ENCODE results near the gene INHA. TPM values are rescaled to one million over a fixed set of nuclear protein-coding genes. Genes with fewer than 3 reads are reported as not detected.

Gene INHA
- total and polyA plus RNA-seq, 2 donors, result 0.49 TPM; not detected in 1

DNA sequence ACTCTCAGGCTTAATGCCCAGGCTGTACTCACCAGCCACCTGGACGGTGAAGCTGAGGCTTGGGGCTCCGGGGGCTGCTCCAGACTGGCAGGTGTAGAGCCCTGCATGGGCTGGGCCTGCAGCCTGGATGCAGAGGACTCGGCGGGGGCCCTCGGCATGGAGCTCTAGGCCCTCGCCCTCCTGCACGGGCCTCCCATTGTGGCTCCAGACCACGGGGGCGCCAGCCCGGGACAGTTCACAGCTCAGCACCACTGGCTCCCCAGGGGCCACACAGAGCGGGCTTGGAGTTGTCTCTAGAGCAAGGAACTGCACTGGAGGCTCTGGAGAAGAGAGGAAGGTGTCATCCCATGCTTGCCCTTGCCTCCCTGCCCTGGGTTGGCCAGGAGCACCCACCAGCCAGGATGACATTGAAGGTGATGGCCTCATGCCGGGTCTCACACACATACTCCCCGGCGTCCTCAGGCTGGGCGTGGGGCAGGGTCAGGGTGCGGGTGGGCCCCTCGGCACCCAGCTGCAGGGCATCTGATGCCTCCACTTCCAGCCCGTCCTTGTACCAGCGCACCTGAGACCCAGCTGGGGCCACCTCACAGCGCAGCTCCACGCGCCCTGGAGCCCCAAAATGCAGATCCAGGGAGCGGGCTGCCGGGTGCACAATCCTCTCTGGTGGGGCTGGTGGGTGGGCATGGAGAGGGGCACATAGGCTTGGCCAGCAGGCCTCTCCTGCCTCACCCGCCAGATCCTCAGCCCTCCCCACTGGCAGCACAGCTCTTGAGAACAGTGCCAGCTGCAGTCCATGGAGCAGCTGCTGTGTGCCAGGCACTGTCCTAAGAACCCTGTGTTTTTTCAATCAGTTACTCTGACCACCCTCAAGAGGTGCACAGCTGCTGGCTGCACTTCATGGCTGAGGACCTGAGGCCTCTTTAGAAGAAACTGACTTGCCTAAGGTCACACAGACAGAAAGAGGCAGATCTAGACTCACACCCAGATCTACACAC lies 14.0 kb upstream of the INHA start:
- H3K4me1 ChIP-seq (ENCODE audit: insufficient read depth), result no peaks in the 10 kb centered on the region
- H3K4me3 ChIP-seq (ENCODE audit: low read depth, low read length), result no peak overlapping the region
- 96% methylated on average over 25 of the region's 25 CpGs for WGBS
- no peak for DNase-seq (ENCODE audit: extremely low spot score)
- H3K27ac ChIP-seq (ENCODE audit: low read depth), result no peak overlapping the region
- no peaks in the 10 kb centered on the region for H3K36me3 ChIP-seq (ENCODE audit: insufficient read depth)

DNA sequence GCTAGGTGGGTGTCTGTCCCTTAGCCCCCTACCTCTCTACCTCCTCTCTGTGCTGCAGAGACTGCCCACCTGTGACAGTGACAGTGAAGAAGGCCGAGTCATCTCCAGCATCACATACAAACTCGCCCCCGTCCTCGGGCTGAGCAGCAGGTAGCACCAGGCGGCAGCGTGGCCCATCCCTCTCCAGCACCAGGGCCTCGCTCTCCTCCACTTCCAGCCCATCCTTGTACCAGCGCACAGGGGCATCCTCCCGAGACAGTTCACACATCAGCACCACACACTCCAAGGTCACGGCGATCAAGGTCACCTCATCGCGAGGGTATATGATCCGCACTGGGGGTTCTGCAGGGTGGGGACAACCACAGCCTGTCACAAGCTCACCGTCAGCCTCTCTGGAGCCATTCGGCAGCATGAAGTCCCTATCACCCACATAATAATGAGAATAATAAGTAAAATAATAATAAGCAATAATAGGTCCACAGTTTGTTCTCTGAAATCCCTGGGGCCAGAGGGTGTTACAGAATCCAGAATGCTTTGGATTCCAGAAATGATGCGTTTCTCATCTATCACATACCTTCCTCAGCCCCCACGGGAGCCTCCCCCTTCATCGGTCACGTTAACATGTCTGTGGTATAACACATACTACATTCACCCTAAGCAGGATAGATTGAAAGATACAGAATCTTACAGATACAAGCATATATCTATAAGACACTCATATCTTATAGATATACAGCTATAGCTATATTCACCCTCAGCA lies 12.8 kb upstream of the INHA start:
- no peak overlapping the region for H3K4me3 ChIP-seq (ENCODE audit: low read depth, low read length)
- no peaks in the 10 kb centered on the region for H3K4me1 ChIP-seq (ENCODE audit: insufficient read depth)
- 94% methylated on average over 20 of the region's 20 CpGs for WGBS
- H3K36me3 ChIP-seq (ENCODE audit: insufficient read depth), result no peaks in the 10 kb centered on the region
- H3K27ac ChIP-seq (ENCODE audit: low read depth), result no peak overlapping the region
- no peak for DNase-seq (ENCODE audit: extremely low spot score)

DNA sequence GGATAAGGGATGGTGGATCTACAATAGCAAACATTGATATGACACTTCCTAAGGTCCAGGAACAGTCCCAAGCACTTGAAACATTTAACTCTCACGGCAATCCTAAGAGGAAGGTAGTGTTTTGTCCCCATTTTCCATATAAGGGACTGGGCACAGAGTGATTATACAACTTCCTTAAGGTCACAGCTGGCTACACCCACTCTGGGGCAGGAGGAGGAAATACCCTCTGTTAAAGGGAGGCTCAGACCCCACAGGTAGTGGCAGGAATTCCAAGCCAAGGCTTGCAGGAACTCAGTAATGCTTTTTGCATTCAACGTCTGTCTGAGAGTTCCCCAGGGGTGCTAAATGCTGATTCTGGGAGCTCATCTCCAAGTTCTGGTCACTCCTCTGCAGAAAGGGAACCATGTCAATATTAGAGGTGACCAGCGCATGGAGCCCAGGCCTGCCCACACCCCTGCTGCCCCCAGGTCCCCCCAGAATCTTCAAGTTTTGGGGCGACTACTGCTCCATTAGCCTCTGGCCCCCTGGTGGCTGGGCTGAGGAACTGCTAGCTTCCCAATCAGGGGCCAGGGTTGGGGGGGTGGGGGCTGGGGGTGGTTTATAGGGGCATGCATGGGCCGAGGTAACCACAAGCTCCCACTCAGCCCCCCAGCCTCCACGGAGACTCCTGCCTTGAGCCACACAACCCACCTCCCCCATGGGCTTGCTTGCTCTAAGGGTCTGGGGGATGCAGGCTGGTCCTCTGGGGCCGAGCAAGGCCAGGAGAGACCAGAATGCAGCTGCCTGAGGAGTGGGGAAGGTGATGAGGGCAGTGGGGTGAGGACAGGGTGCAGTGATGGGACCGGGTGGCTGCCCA lies 11.8 kb upstream of the INHA start:
- no peak for DNase-seq (ENCODE audit: extremely low spot score)
- Histone ChIP-seq H3K27ac (ENCODE audit: low read depth) (no peak overlapping the region), H3K36me3 (ENCODE audit: insufficient read depth) (no peaks in the 10 kb centered on the region), H3K4me3 (ENCODE audit: low read depth, low read length) (no peak overlapping the region), H3K4me1 (ENCODE audit: insufficient read depth) (no peaks in the 10 kb centered on the region)
- 32% methylated on average over 8 of the region's 8 CpGs for WGBS

- 87% methylated on average over 3 of the region's 3 CpGs for WGBS
- no peaks in the 10 kb centered on the region for H3K36me3 ChIP-seq (ENCODE audit: insufficient read depth)
- no peak for DNase-seq (ENCODE audit: extremely low spot score)
- H3K4me3 ChIP-seq (ENCODE audit: low read depth, low read length), result no peak overlapping the region
- no peaks in the 10 kb centered on the region for H3K4me1 ChIP-seq (ENCODE audit: insufficient read depth)
- no peak overlapping the region for H3K27ac ChIP-seq (ENCODE audit: low read depth)
Observed at GRCh38 chr2:219560893-219561178, 11.3 kb upstream of the INHA start.

GRCh38 chr2:219561179-219562048 lies 10.7 kb upstream of the INHA start:
- Histone ChIP-seq H3K4me3 (ENCODE audit: low read depth, low read length) (no peak overlapping the region), H3K36me3 (ENCODE audit: insufficient read depth) (no peaks in the 10 kb centered on the region), H3K4me1 (ENCODE audit: insufficient read depth) (no peaks in the 10 kb centered on the region), H3K27ac (ENCODE audit: low read depth) (no peak overlapping the region)
- no peak for DNase-seq (ENCODE audit: extremely low spot score)
- 76% methylated on average over 24 of the region's 24 CpGs for WGBS

DNA sequence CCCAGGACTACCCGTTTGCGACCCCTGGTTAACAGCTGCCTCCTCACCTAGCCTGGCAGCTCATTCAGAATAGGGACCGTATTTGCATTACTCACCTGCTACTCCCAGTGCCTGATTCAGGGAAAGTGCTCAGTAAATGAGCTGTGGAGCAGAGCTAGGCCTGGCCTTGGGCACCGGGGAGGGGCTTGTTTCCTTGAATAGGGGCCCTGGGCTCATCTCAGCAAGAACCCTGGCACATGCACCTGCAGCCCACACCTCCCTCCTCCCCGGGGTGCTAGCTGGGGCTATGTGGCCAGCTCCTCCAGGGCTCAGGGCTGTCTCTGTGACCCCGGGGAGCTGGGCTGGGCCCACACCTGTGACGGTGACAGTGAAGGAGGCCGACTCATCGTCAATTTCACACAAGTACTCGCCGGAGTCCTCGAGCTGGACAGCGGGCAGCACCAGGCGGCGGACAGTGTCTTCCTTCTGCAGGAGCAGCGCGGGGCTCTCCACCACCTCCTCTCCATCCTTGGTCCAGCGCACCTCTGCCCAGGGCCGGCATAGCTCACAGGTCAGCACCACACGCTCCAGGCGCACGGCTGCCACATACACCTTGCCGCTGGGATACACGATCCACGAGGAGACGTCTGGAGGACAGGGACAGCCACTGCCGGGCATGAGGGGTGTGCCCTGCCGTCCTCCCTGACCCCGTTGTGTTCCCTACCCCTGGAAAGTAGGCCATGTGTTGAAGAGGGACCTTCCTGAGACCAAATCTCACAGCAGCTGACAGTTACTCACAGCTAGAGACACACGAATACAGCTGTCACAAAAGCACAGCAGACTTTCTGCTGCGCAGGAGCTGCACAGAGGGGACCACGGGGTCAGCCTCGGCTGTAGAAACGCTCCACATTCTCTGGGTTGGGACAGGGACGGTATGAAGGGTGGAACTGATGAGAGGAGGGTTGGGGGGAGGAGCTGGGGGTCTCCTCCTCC lies 9.8 kb upstream of the INHA start:
- Histone ChIP-seq H3K36me3 (ENCODE audit: insufficient read depth) (no peaks in the 10 kb centered on the region), H3K4me1 (ENCODE audit: insufficient read depth) (no peaks in the 10 kb centered on the region), H3K27ac (ENCODE audit: low read depth) (no peak overlapping the region), H3K4me3 (ENCODE audit: low read depth, low read length) (no peak overlapping the region)
- no peak for DNase-seq (ENCODE audit: extremely low spot score)
- 83% methylated on average over 35 of the region's 35 CpGs for WGBS

GRCh38 chr2:219563271-219563928 lies 8.7 kb upstream of the INHA start:
- H3K4me3 ChIP-seq (ENCODE audit: low read depth, low read length), result no peak overlapping the region
- no peak for DNase-seq (ENCODE audit: extremely low spot score)
- WGBS, result 92% methylated on average over 20 of the region's 20 CpGs
- no peak overlapping the region for H3K27ac ChIP-seq (ENCODE audit: low read depth)
- H3K4me1 ChIP-seq (ENCODE audit: insufficient read depth), result no peaks in the 10 kb centered on the region
- no peaks in the 10 kb centered on the region for H3K36me3 ChIP-seq (ENCODE audit: insufficient read depth)

DNA sequence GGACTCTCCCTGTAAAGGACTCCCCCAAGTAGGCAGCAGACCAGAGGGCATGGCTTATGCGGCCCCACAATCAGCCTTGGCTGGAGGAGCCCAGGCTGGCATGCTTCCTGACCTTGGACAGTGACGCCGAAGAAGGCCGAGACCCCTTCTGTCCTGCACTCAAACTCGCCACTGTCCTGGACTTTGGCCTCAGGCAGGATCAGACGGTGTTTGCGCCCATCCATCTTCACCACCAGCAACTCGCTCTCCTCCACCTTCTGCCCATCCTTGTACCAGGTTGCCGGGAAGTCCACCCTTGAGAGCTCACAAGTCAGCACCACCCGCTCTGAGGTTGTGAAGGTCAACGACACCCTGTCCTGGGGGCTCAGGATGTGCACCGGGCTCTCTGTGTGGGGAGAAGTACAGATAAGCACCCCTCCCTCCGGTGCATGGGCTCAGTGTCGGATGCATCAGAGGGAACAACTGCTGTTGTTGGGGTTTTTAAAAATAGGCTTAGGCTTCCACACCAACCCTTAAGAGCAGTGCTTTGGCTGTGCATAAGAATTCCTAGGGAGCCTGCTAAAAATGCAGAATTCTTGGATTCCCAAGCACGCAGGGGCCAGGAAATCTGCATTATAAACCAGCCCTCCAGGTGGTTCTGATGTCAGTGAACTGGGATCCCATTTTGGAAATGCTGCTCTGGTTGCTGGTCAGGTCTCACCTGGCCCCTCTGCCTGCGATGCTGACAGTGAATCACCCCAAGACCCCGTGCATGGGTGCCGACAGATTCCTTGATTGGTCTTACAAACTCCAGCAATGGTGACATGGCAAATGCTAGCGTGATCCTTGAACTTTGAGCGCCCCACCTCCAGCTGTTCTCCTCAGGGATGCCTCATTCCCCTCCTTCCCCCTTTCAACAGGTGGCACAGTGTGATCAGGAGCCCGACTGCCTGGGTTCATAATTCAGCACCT lies 6.7 kb upstream of the INHA start:
- 82% methylated on average over 21 of the region's 21 CpGs for WGBS

GRCh38 chr2:219566640-219567039 lies 5.5 kb upstream of the INHA start:
- DNase-seq (ENCODE audit: extremely low spot score), result no peak
- no peak overlapping the region for H3K27ac ChIP-seq (ENCODE audit: low read depth)
- H3K4me3 ChIP-seq (ENCODE audit: low read depth, low read length), result no peak overlapping the region
- H3K36me3 ChIP-seq (ENCODE audit: insufficient read depth), result no peaks in the 10 kb centered on the region
- WGBS, result 92% methylated on average over 11 of the region's 11 CpGs
- no peaks in the 10 kb centered on the region for H3K4me1 ChIP-seq (ENCODE audit: insufficient read depth)

More for the DNA sequence above, 6.7 kb upstream of the INHA start:
- Histone ChIP-seq H3K36me3 (ENCODE audit: insufficient read depth) (no peaks in the 10 kb centered on the region), H3K4me3 (ENCODE audit: low read depth, low read length) (no peak overlapping the region), H3K4me1 (ENCODE audit: insufficient read depth) (no peaks in the 10 kb centered on the region), H3K27ac (ENCODE audit: low read depth) (no peak overlapping the region)
- no peak for DNase-seq (ENCODE audit: extremely low spot score)

GRCh38 chr2:219567131-219567530 lies 5.0 kb upstream of the INHA start:
- Histone ChIP-seq H3K4me1 (ENCODE audit: insufficient read depth) (no peaks in the 10 kb centered on the region), H3K27ac (ENCODE audit: low read depth) (no peak overlapping the region), H3K36me3 (ENCODE audit: insufficient read depth) (no peaks in the 10 kb centered on the region), H3K4me3 (ENCODE audit: low read depth, low read length) (no peak overlapping the region)
- 92% methylated on average over 18 of the region's 18 CpGs for whole genome bisulfite sequencing
- DNase-seq (ENCODE audit: extremely low spot score), result no peak

All from urinary bladder (tissue), 4 donors.